Caco-2 (cell line): ENCODE data around the gene MEOX1. TPM values are rescaled to one million over a fixed set of nuclear protein-coding genes. Genes with fewer than 3 reads are reported as not detected.

Experiments
- BruUV-seq: library from RNA; stranded (reverse); fragments of 400-500 nt; replicated peaks from 2 replicates; lab custom pipeline; 2021; lab: Mats Ljungman, UMichigan
- CTCF ChIA-PET: fragments of 300-600 bp; sonication (Branson Sonifier 250); formaldehyde crosslinking; loops from one replicate; lab custom pipeline; 2022; ENCODE audit warnings: antibody characterized with exemption; lab: Charles Lee
- POLR2A ChIA-PET: fragments of 300-600 bp; sonication (Branson Sonifier 250); formaldehyde crosslinking; loops from one replicate; lab custom pipeline; 2022; ENCODE audit warnings: antibody characterized with exemption; lab: Charles Lee
- DNase-seq, 2 experiments: peaks; one replicate each; pipeline versions ENCODE4 v3.0.0 to v3.0.0-alpha.2; 2020 to 2022
- H3K27me3 ChIP-seq: replicated peaks from 2 replicates; pipeline ENCODE4 v1.6.0; 2011; ENCODE audit warnings: low read length; ENCODE audit not compliant: control insufficient read depth, insufficient read depth
- H3K36me3 ChIP-seq: 2 replicates; pipeline ENCODE4 v1.5.1; 2011; ENCODE audit warnings: low read length; ENCODE audit not compliant: control insufficient read depth, insufficient read depth
- H3K4me1 ChIP-seq: fragments of 250-450 bp; sonication (Bioruptor Pico); 2 replicates; pipeline ENCODE4 v1.5.1; 2020; ENCODE audit warnings: mild to moderate bottlenecking
- H3K4me3 ChIP-seq: 2 replicates; pipeline ENCODE4 v1.5.1; 2011; ENCODE audit warnings: low read depth, mild to moderate bottlenecking, control low read depth, low read length
- H3K9me3 ChIP-seq: fragments of 250-450 bp; sonication (Bioruptor Pico); 2 replicates; pipeline ENCODE4 v1.5.1; 2020; ENCODE audit warnings: mild to moderate bottlenecking, moderate library complexity
- H3K27ac Mint-ChIP-seq: one replicate; pipeline ENCODE4 v1.8.0; 2022; ENCODE audit warnings: mixed read lengths; ENCODE audit not compliant: unreplicated experiment
- H3K27me3 Mint-ChIP-seq: one replicate; pipeline ENCODE4 v1.8.0; 2022; ENCODE audit warnings: mixed read lengths; ENCODE audit not compliant: insufficient read depth, unreplicated experiment
- H3K36me3 Mint-ChIP-seq: one replicate; pipeline ENCODE4 v1.8.0; 2022; ENCODE audit warnings: mild to moderate bottlenecking, mixed read lengths; ENCODE audit not compliant: insufficient read depth, unreplicated experiment
- H3K4me1 Mint-ChIP-seq: one replicate; pipeline ENCODE4 v1.8.0; 2022; ENCODE audit warnings: low read depth, mixed read lengths; ENCODE audit not compliant: unreplicated experiment
- H3K4me3 Mint-ChIP-seq: one replicate; pipeline ENCODE4 v1.8.0; 2022; ENCODE audit warnings: mild to moderate bottlenecking, moderate library complexity, mixed read lengths; ENCODE audit not compliant: unreplicated experiment
- H3K9me3 Mint-ChIP-seq: one replicate; pipeline ENCODE4 v1.8.0; 2022; ENCODE audit warnings: mixed read lengths; ENCODE audit not compliant: unreplicated experiment
- CTCF ChIP-seq, 2 experiments: fragments of 200-600 bp in 1 of 2; IDR thresholded peaks; 1 replicate in 1 of 2; 2 replicates in 1 of 2; pipeline versions ENCODE4 v1.5.1 to v1.8.0; 2011 to 2022; ENCODE audit warnings: antibody characterized with exemption in 1 of 2, control low read depth in 1 of 2, inconsistent platforms in 1 of 2, low read depth in 1 of 2, low read length in 1 of 2, mild to moderate bottlenecking in 1 of 2, moderate library complexity in 1 of 2; ENCODE audit not compliant: insufficient read depth in 1 of 2, severe bottlenecking in 1 of 2, unreplicated experiment in 1 of 2
- intact Hi-C: fragments of 100-400 bp; cut with micrococcal nuclease; formaldehyde crosslinking; loops from one replicate; pipeline ENCODE4 v1.10.0; 2022; ENCODE audit not compliant: unreplicated experiment
- total RNA-seq: library from RNA; stranded (reverse); gene quantifications from 2 replicates; pipeline ENCODE4 v1.2.3, GENCODE V29; 2022

Gene MEOX1
- total RNA-seq, 1 experiment from 2014 or later: 1.7 TPM

DNA sequence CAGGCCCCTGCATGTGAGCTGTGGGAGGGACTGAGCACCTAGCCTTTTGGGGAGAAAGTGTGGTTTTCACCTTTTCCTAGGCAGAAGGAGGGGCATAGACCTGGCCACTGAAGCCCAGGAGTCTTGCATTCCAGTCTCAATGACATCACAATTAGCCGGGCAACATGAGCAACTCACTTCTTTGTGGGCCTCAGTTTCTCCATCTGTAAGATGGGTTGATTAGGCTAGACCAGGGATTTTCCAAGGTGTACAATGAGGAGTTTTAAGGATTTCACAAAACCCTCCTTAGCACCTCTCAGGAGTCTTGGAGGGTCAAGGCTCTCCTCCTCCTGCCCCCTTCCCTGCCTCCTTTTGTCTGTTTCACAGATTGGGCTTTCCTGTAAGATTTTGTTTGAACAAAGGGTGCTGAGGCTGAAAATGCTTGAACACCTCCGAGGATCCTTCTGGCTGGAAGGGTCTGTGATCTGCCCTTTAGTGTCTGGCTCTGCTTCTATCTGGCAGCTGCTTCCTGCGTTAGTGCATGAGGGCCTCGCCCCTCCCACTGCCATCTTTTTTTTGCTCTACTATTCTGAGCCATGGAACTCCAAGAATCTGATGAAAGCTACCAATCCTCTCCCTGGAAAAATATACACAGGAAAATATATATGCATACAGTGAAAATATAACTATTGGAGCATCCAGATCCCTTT lies 63.2 kb downstream of the MEOX1 start:
- H3K4me1 ChIP-seq: peaks cover 34% of the 10 kb centered on the region
- intact Hi-C loops: no loop called here
- H3K9me3 ChIP-seq: no peaks in the 10 kb centered on the region
- CTCF ChIA-PET: no interaction called here
- Mint-ChIP-seq H3K36me3 (no peaks in the 10 kb centered on the region), H3K27me3 (no peaks in the 10 kb centered on the region), H3K27ac (no peak overlapping the region), H3K9me3 (no peaks in the 10 kb centered on the region), H3K4me1 (peaks cover 55% of the 10 kb centered on the region), H3K4me3 (no peak overlapping the region)
- no peak overlapping the region for H3K4me3 ChIP-seq
- no peaks in the 10 kb centered on the region for H3K36me3 ChIP-seq
- TF ChIP-seq CTCF (IDR thresholded peaks at IDR 0.05; ENCODE audit: insufficient read depth in 1 of 2, low read depth in 1 of 2, low read length in 1 of 2, severe bottlenecking in 1 of 2, unreplicated experiment in 1 of 2): no peak
- DNase-seq: no peak
- H3K27me3 ChIP-seq: no peaks in the 10 kb centered on the region
- no TSS peak for BruUV-seq
- POLR2A ChIA-PET: no interaction called here

DNA sequence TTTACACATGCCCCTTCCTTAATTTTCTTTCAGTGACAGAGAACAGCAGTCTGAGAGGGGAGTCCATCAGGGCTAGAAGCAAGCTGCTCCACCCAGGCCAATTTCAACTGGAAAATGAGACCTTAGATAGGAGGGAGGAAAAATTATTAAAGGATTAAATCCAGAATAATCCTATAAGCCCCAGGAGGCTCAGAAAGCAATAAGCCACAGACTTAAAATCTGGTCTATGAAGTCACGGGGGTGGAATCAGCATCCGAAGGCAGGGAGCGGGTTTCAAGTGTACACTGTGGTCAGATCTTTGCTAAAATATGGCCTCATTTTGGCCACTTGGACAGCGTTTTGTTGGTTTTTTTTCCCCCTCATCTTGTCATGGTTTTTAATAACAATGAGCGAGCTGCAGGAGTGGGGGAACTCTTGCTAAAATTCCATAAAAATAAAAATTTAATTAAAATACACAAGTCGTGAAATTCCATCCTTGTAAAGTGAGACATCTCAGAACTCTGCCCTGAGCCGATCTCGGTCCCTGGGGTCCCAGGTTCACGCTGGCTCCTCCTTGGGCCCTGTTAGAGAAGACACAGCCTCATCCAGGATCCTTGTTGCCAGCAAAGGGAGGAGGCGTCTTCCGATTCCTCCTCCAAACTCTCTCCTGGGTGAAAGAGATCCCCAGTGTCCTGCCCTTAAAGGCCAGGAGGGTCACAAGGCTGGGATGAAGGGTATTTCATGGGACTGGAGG lies 63.9 kb downstream of the MEOX1 start:
- Histone ChIP-seq H3K4me3 (no peak overlapping the region), H3K36me3 (no peaks in the 10 kb centered on the region), H3K9me3 (no peaks in the 10 kb centered on the region), H3K4me1 (peaks cover 34% of the 10 kb centered on the region), H3K27me3 (no peaks in the 10 kb centered on the region)
- Mint-ChIP-seq H3K4me3 (no peak overlapping the region), H3K27me3 (no peaks in the 10 kb centered on the region), H3K4me1 (peaks cover 55% of the 10 kb centered on the region), H3K9me3 (no peaks in the 10 kb centered on the region), H3K36me3 (no peaks in the 10 kb centered on the region), H3K27ac (no peak overlapping the region)
- ChIA-PET CTCF (interaction anchor here (0.7 kb wide), 1 partner anchor 266 kb away, joined by 3 read pairs; no protein-coding TSS in a partner anchor), POLR2A (no interaction called here)
- BruUV-seq: no TSS peak
- no peak for DNase-seq
- TF ChIP-seq CTCF (IDR thresholded peaks at IDR 0.05; ENCODE audit: insufficient read depth in 1 of 2, low read depth in 1 of 2, low read length in 1 of 2, severe bottlenecking in 1 of 2, unreplicated experiment in 1 of 2): no peak
- intact Hi-C loops: no loop called here

DNA sequence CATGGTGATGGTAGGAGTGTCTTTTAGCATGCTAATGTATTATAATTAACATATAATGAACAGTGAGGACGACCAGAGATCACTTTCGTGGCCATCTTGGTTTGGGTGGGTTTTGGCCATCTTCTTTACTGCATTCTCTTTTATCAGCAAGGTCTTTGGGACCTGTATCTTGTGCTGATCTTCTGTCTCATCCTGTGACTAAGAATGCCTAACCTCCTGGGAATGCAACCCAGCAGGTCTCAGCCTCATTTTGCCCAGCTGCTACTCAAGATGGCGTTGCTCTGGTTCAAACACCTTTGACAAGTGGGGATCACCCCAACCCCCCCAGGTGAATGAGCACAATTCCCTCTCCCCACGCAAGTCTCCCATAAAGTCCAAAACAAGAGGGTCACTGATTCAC lies 66.3 kb downstream of the MEOX1 start:
- no peak overlapping the region for H3K4me3 ChIP-seq
- POLR2A ChIA-PET: no interaction called here
- Mint-ChIP-seq H3K36me3 (no peaks in the 10 kb centered on the region), H3K9me3 (no peaks in the 10 kb centered on the region), H3K4me3 (no peak overlapping the region), H3K4me1 (peaks cover 61% of the 10 kb centered on the region), H3K27ac (peak overlapping the region; percentile 60), H3K27me3 (no peaks in the 10 kb centered on the region)
- no peaks in the 10 kb centered on the region for H3K27me3 ChIP-seq
- no peak for DNase-seq
- no peaks in the 10 kb centered on the region for H3K9me3 ChIP-seq
- CTCF ChIA-PET: no interaction called here
- no peak for TF ChIP-seq CTCF (IDR thresholded peaks at IDR 0.05; ENCODE audit: insufficient read depth in 1 of 2, low read depth in 1 of 2, low read length in 1 of 2, severe bottlenecking in 1 of 2, unreplicated experiment in 1 of 2)
- no peaks in the 10 kb centered on the region for H3K36me3 ChIP-seq
- BruUV-seq: no TSS peak
- H3K4me1 ChIP-seq: peaks cover 51% of the 10 kb centered on the region
- intact Hi-C loops: no loop called here
